HG03565 (cell line): Measurements from ENCODE around the gene PARD3B.

Experiments used
- ATAC-seq: cut with Tn5 transposase; IDR thresholded peaks from one replicate; pipeline ENCODE4 v1.9.1; 2021; ENCODE audit warnings: mild to moderate bottlenecking, moderate library complexity; ENCODE audit not compliant: unreplicated experiment

The PARD3B gene

GRCh38 chr2:205614965-205615364 lies 1069.7 kb downstream of the PARD3B start:
- ATAC-seq: no peak

GRCh38 chr2:205617905-205618304 lies 1072.6 kb downstream of the PARD3B start:
- no peak for ATAC-seq

GRCh38 chr2:205619600-205619999 lies 1074.3 kb downstream of the PARD3B start:
- ATAC-seq: no peak

GRCh38 chr2:205627085-205627484 lies 1081.8 kb downstream of the PARD3B start:
- ATAC-seq: no peak

GRCh38 chr2:205628422-205628821 lies 1083.1 kb downstream of the PARD3B start:
- no peak for ATAC-seq

- ATAC-seq: no peak
These were observed 1084.0 kb downstream of the PARD3B start for GRCh38 chr2:205629091-205629776.

- ATAC-seq: no peak
These were observed 1088.7 kb downstream of the PARD3B start for GRCh38 chr2:205633994-205634393.

- ATAC-seq: no peak
These were observed 1091.5 kb downstream of the PARD3B start for GRCh38 chr2:205636549-205637319.

GRCh38 chr2:205637320-205637602 lies 1092.0 kb downstream of the PARD3B start:
- no peak for ATAC-seq

GRCh38 chr2:205637779-205638503 lies 1092.7 kb downstream of the PARD3B start:
- ATAC-seq: no peak

GRCh38 chr2:205640716-205641115 lies 1095.4 kb downstream of the PARD3B start:
- ATAC-seq: no peak

- no peak for ATAC-seq
These were observed 1097.5 kb downstream of the PARD3B start for GRCh38 chr2:205642599-205643356.

- ATAC-seq: no peak
These were observed 1098.2 kb downstream of the PARD3B start for GRCh38 chr2:205643391-205643885.

- ATAC-seq: no peak
These were observed 1098.7 kb downstream of the PARD3B start for GRCh38 chr2:205644018-205644417.

- peak; percentile 97 for ATAC-seq
These were observed 1101.4 kb downstream of the PARD3B start for GRCh38 chr2:205646680-205647079.

GRCh38 chr2:205650450-205650849 lies 1105.2 kb downstream of the PARD3B start:
- no peak for ATAC-seq

GRCh38 chr2:205650931-205651330 lies 1105.7 kb downstream of the PARD3B start:
- ATAC-seq: no peak

- ATAC-seq: no peak
These were observed 1106.4 kb downstream of the PARD3B start for GRCh38 chr2:205651719-205652118.

- ATAC-seq: no peak
These were observed 1109.8 kb downstream of the PARD3B start for GRCh38 chr2:205654878-205655605.

GRCh38 chr2:205655779-205656456 lies 1110.6 kb downstream of the PARD3B start:
- no peak for ATAC-seq
